ENCODE data around the gene COPG2.
"Not testable (repeated sequence)": the region's sequence is repeated elsewhere in the genome, so short reads cannot be mapped to it uniquely, and the experiment has no call there.

COPG2 gene

DNA sequence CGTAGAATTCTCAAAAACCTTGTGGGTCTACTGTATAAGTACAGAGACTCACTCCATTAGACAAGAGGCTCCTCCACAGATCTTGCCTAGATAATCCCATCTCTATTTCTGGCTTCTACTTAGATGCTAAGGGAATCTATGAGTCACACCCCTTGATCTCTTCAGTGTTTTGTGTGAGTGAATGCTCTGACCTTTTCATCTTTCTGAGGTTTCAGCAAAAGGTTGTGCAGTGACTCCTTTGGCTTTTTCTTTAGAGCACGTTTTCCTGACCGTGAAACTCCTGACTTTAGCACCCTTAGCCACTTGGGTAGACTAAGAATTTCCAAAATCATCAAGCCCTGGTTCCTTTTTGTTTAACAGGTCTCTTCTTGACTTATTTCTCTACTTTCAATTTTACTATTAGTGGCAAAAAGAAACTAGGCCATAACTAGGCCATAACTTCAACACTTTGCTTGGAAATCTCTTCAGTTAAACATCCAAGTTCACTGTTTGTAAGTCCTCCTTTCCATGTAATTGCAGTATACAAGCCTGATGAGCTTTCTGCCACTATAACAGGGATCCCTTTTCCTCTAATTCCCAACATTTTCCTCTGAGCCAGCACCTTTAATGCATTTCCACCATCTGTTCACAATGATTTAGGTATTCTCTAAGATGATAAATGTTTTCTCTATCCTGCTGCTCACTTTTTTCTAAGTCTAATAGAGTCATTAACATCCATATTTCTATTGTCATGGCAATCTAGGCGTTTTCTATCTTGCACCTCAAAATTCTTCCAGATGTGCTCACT lies 19.4 kb downstream of the COPG2 start:
- DNase-seq: peak; percentile 32

DNA sequence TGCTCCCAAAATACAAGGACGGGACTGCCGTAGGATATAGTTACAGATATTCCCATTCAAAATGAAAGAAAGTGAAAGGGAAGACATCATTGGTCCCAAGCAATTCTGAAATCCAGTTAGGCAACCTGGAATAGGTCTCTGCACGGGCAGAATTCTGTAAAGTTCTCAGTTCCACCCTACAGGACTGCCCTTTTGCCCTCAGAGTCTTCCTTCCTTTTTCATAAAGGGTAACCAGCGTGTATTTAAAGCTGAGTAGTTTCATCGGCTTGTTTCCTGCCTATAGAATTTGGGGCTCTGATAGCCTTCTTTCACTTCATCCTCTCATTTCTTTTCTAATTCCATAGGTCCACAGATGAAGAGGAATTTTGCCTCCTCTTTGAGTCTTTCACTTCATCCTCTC lies 20.0 kb downstream of the COPG2 start:
- no peak for DNase-seq

DNA sequence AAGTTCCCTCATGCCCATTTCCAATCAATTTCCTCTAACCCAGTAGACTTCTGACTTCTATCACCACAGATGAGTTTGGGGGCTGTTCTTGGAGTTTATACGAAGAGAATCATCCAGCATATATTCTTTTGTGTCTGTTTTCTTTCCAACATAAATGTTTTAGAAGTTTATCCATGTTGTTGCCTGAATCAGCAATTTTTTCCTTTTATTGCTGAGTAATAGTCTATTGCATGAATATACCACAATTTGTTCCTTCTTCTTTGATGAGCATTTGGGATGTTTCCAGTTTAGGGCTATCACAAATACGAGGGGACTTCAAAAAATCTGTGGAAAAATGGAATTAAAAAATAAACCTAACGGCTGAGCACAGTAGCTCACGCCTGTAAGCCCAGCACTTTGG lies 26.2 kb downstream of the COPG2 start:
- DNase-seq: no peak

DNA sequence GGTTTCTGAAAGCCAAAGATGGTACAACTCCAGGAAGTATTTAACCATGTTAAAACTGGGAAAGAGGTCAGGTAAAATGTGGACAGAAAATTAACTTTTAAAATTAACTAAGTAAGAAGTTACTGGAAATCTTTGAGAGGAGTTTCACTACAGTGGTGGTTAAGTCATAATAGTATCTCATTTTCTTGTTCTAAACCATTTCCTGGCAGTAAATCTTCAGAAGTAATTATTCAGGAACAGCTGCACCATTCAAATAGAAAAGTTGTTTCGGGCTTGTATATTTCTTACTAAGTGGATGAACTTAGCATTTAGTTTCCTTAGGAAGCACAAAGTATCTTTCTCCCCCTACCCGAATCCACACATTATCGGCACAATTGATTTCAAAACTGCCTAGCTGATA lies 27.1 kb downstream of the COPG2 start:
- DNase-seq: no peak

DNA sequence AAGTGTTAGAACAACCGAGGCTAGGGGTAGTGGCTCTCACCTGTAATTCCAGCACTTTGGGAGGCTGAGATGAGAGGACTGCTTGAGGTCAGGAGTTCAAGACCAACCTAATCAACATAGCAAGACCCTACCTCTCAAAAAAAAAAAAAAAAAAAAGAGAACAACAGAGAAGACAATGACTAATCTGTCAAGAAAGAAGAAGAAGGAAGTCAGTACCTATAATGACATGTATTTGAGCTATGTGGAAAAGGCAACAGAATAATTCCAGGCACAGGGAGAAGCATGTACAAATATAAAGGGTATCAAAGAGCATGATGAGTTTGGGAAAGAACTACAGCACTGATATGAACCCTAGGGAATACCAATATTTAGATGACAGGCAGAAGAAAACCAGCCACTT lies 27.5 kb downstream of the COPG2 start:
- no peak for DNase-seq

DNA sequence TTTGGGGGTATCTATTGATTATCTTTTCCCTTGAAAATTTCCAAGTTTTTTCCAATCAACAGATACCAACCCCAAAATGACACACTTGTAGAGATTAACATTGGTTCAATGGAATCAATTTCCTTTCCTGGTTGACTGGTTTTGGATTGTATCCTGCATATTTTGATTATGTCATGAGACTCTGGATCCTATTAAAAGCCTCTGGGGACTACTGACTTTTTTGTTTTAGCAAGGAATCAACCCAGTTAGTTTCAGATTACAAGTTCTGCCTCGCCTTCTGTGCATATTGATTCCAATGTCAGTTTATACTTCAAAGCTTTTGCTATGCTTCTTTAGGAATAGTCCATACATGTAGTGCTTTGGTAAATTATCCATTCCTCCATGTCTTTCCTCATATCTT lies 29.2 kb downstream of the COPG2 start:
- no peak for DNase-seq

DNA sequence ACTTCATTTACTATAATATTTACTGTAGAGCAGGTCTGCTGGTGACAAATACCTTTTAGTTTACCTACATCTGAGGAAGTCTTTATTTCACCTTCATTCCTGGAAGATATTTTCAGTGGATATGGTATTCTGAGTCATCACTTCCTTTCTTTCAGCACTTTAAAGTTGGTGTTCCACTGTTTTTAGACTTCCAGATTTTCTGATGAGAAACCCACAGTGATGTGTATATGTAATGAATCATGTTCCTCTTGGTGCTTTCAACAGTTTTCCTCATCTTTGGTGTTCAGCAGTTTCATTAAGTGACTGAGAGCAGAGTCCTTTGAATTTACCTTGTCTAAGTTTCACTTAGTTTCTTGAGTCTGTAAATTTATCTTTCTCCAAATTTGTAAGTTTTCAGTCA lies 36.4 kb downstream of the COPG2 start:
- DNase-seq: no peak

DNA sequence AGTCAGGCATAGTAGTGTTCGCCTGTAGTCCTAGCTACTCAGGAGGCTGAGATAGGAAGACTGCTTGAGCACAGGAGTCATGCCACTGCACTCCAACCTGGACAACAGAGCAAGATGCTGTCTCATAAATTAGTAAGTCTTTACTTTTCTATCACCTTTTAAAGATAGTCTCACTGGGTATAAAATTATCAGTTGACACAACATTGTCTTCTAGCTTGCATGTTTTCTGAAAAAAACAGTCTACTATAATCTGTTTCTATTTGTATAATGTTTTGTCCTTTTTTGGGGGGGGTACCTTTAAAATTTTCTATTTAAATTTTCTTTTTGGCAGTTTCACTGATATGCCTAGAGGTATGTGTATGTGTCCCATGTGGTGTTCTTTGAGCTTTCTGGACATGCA lies 39.6 kb downstream of the COPG2 start:
- no peak for DNase-seq

DNA sequence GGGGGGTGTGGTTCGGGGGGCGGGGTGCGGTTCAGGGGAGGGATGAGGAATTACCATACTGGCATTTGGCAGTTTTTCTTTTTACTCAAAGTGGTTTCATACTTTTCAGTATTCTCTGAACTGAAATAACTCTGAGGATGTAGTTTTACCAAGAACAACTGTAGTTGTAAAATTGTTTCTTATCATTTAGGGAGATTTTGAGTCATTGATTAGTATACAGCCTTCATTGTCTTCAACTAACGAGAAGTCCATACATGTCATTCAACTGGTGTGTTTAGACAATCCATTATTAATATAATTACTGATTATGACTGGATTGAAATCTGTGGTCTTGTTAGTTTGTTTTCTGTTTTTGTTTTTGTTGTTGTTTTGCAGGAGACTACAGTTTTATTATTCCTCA lies 40.8 kb downstream of the COPG2 start:
- DNase-seq: no peak

DNA sequence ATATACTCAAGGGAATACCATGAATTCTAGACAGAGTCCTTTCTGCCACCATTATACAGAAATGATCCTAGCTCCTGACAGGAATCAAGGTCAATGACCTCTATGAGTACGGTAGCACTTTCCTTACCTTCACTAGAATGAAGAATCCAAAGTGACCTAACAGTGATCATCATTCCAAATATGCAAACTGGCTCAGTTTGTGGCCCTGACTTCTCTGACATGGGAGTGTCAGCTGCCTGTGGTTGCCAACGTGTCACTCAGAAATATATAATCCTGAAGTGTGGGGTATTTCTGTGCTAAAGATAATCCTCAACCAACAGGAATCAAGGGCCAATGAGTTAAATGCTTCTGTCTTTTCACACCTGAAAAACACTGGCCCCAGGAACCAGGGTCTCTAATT lies 45.7 kb downstream of the COPG2 start:
- DNase-seq: no peak

DNA sequence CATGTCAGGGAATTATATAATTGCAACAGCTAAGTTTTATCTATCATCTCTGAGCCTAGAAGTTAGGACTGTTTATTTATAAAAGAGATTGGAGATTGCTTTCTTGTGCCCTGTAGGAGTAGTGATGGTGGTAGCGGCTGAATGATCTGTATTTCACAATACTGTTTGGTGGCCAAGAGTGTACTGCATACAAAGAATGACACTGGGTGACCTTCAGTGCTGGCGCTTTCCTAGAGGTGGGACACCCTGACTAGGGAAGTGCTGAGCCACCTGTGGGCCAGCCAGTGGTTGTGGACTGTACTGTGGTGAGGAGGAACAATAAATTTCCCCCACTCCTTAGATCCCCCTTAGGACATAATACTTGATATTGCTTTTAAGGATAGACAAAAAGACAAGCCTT lies 53.0 kb downstream of the COPG2 start:
- DNase-seq: no peak

DNA sequence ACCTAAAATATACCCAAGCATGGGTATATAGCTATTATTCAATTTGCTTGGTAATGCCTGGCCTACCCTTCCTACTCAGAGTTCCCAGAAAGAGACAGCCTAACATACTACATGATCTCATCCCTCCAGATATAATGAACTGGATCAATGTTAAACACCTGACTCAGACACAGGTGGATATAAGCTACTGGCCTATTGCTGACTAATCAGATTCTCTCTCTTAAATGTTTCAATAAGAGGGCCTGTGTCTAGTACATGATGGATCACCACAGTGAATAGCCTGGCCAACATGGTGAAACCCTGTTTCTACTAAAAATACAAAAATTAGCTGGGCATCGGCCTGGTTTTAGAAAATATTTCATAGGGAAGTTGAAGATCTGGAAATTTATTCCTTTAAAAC lies 54.1 kb downstream of the COPG2 start:
- DNase-seq: no peak

DNA sequence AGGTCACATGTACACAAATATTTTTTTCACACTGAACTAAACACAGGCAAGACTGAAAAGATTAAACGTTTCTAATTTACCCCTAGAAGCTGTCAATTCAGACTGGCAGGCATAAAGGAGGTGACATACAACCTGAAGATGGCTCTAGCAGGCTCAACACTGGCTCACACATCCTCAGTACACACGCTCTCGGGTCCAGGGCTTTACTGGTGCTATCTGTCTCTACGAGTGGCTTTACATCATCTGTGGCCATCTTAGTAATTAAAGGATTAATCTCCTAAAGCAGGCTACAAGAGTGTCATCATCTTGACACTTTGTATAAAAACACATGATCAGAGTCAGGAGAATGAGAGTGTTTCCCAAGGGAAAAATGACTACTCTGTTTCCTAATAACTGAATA lies 57.3 kb downstream of the COPG2 start:
- DNase-seq: no peak

DNA sequence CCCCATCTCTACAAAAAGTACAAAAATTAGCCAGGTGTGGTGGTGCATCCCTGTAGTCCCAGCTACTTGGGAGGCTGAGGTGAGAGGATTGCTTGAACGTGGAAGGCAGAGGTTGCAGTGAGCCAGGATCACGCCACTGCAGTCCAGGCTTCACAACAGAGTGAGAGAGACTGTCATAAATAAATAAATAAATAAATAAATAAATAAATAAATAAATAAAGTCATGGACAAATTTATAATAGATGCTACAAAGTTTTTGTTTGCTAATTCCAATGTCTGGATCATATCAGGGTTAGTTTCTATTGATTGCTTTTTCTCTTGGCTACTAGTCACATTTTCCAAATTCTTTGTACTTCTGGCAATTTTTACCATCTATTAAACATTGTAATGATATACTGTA lies 61.5 kb downstream of the COPG2 start:
- not testable (repeated sequence) for DNase-seq

DNA sequence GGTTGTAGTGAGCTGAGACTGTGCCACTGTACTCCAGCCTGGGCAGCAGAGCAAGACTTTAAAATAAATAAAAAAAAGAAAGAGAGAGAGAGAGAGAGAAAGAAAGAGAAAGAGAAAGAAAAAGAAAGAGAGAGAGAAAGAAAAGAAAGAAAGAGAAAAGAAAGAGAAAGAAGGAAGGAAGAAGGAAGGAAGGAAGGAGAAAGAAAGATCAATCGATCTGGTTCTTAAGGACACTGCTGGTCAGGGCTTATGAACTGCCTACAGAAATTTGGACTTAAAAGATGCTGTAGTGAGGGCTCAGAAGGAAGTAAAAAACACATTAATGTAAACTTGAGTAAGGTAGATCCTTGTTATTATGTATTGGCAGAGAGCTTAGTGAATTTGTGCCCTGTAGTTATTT lies 62.4 kb downstream of the COPG2 start:
- DNase-seq: no peak

DNA sequence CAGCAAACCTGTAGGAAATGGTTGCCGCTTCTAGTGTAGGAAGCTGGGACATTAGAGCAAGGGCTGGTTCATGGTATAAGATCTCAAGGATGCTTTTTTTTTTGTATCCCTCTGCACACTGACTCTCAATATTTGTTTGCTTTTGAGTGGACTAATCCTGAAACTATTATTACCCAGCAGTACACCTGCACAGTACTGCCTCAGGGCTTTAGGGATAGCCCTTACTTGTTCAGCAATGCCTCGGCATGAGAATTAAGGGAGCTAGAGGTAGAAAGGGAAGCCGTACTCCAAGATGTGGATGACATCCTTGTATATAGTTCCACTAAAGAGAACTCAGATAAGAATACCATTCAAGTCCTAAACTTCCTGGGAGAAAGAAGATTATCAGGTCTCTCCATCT lies 70.5 kb downstream of the COPG2 start:
- DNase-seq: no peak

DNA sequence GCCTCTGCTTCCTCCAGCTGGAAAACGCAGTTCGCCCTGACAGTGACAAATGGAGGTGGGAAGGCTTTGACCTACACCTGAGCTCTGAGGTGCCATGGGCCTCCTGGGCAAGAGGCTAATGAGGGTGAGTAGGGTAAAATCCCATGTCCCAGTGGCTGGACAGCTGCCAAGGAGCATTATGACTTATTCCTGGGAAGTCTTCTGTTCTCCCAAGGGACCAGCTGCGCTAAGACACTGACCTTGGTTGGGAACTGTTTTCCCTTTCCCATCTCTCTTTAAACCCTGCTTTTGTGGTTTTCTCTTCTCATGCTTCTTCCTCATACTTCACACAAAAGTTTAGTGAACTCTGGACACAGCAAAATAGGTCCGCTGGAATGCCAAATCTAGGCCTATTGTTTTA lies 72.6 kb downstream of the COPG2 start:
- DNase-seq: no peak

DNA sequence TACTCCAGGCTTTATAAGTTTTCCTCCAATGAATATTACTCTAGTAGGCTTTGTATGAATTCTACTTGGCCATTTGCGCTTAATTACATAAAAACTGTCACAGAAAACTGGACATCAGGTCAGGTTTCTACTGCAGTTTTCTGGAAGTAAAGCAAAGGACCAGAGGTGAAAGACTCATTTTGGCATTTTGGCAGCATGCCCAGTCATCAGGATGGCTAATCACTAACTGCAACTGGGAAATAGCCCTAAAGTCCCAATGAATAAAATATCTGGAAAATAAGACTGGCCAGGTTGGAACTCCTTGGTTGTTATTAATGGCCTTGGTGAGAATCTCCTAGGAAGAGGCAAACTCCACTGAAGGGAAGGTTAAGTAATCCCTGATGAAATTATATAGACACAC lies 75.5 kb downstream of the COPG2 start:
- no peak for DNase-seq

DNA sequence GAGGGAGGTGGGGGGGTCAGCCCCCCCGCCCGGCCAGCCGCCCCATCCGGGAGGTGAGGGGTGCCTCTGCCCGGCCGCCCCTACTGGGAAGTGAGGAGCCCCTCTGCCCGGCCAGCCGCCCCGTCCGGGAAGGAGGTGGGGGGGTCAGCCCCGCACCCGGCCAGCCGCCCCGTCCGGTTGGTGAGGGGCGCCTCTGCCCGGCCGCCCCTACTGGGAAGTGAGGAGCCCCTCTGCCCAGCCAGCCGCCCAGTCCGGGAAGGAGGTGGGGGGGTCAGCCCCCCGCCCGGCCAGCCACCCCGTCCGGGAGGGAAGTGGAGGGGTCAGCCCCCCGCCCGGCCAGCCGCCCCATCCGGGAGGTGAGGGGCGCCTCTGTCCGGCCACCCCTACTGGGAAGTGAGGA lies 77.1 kb downstream of the COPG2 start:
- not testable (repeated sequence) for DNase-seq

DNA sequence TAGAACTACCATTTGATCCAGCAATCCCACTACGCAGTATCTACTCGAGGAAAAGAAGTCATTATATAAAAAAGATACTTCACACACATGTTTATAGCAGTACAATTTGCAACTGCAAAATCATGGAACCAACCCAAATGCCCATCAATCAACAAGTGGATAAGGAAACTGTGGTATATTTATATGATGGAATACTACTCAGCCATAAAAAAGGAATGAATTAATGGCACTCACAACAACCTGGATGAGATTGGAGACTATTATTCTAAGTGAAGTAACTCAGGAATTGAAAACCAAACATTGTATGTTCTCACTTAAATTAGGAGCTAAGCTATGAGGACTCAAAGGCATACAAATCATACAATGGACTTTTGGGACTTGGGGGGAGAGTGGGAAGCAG lies 82.6 kb downstream of the COPG2 start:
- DNase-seq: not testable (repeated sequence)

DNA sequence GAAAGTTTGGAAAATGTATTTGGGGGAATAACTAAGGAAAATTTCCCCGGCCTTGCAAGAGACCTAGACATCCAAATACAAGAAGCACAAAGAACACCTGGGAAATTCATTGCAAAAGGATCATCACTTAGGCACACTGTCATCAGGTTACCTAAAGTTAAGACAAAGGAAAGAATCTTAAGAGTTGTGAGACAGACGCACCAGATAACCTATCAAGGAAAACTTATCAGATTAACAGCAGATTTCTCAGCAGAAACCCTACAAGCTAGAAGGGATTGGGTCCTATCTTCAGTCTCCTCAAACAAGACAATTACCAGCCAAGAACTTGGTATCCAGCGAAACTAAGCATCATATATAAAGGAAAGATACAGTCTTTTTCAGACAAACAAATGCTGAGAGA lies 93.4 kb downstream of the COPG2 start:
- DNase-seq: not testable (repeated sequence)

DNA sequence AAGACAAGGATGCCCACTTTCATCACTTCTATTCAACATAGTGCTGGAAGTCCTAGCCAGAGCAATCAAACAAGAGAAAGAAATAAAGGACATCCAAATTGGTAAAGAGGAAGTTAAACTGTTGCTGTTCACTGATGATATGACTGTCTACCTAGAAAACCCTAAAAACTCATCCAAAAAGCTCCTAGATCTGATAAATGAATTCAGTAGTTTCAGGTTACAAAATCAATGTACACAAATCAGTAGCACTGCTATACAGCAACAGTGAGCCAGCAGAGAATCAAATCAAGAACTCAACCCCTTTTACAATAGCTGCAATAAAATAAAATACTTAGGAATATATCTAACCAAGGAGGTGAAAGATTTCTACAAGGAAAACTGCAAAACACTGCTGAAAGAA lies 98.4 kb downstream of the COPG2 start:
- not testable (repeated sequence) for DNase-seq

DNA sequence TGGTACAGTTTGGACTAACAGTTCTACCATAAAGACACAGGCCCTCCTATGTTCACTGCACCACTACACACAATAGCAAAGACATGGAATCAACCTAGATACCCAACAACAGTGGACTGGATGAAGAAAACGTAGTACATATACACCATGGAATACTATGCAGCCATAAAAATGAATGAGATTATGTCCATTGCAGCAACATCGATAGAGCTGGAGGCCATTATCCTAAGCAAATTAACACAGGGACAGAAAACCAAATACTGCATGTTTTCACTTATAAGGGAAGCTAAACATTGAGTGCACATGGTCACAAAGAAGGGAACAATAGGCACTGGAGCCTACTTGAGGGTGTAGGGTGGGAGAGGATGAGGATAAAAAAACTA lies 101.7 kb downstream of the COPG2 start:
- DNase-seq: no peak

DNA sequence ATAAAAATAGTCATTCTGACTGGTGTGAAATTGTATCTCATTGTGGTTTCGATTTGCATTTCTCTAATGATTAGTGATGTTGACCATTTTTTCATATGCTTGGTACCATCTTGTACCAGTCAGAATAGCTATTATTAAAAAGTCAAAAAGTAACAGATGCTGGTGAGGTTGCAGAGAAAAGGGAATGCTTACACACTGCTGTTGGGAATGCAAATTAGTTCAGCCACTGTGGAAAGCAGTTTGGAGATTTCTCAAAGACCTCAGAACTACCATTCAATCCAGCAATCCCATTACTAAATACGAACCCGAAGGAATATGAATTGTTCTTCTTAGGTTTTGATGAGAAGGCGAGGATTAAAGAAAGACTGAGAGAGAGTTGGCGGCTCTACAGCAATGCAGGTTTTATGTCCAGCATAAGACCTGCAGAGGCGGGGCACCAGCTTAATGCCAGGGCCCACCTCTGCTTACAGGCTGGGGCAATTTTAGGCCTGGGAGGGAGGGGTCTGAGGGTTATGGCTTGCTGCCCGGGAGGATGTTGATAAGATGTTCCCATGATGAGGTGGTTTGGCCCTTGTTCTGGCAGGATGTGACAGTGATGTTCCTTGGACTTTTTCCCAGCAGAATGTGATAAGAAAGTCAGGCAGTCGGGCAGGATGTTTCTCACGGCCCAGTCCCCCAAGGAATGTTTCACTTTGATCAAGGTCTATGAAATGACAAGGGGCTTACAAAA lies 102.2 kb downstream of the COPG2 start:
- no peak for DNase-seq

DNA sequence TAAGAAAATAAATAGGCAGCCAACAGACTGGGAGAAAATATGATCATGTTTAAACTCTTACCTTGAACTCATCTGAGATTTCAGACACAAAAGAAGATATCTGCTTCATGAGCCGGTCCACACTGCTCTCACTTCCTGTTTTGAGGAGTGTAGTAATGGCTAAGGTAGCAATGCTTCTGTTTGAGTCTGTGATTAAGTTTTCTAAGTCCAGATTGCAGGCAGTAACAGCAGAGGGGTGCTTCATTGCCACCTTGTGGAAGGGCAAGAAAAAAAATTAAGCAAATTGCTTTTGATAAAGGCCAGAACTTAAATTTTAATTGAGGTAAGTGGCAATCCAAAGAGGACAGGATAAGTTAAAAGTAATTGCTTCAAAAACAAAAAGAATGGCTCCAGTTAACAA lies 107.6 kb downstream of the COPG2 start:
- peak; percentile 6 for DNase-seq
